DOHH2 (cell line): Measurements from ENCODE around the gene UBR7.

ENCODE experiments used
- H3F3A ChIP-seq: fragments of 200-600 bp; sonication (generic), shearing (Covaris generic); 2 replicates; pipeline ENCODE4 v1.6.0; 2016; ENCODE audit warnings: antibody characterized with exemption, mild to moderate bottlenecking; ENCODE audit not compliant: control insufficient read depth, insufficient read depth
- H3K27ac ChIP-seq: fragments of 200-600 bp; sonication (generic); 2 replicates; pipeline ENCODE4 v1.5.1; 2014; ENCODE audit warnings: low read depth, mild to moderate bottlenecking, low read length, moderate library complexity
- H3K27me3 ChIP-seq: fragments of 200-600 bp; sonication (generic); 2 replicates; pipeline ENCODE4 v1.6.1; 2014; ENCODE audit warnings: mild to moderate bottlenecking, low read length, mixed read lengths; ENCODE audit not compliant: control insufficient read depth
- H3K36me3 ChIP-seq: fragments of 200-600 bp; sonication (generic); 2 replicates; pipeline ENCODE4 v1.6.1; 2014; ENCODE audit warnings: mild to moderate bottlenecking, low read length, moderate library complexity, mixed read lengths; ENCODE audit not compliant: control insufficient read depth
- H3K4me1 ChIP-seq: fragments of 200-600 bp; sonication (generic); 2 replicates; pipeline ENCODE4 v1.6.1; 2014; ENCODE audit warnings: mild to moderate bottlenecking, low read length, mixed read lengths; ENCODE audit not compliant: control insufficient read depth
- H3K4me2 ChIP-seq: fragments of 200-600 bp; sonication (generic); 2 replicates; pipeline ENCODE4 v1.6.0; 2014; ENCODE audit warnings: mild to moderate bottlenecking, low read length, moderate library complexity
- H3K4me3 ChIP-seq: fragments of 200-600 bp; sonication (generic); 2 replicates; pipeline ENCODE4 v1.5.1; 2014; ENCODE audit warnings: mild to moderate bottlenecking, low read length, mixed read lengths
- H3K79me2 ChIP-seq: fragments of 200-600 bp; sonication (generic); 2 replicates; pipeline ENCODE4 v1.6.1; 2014; ENCODE audit warnings: mild to moderate bottlenecking, low read length, mixed read lengths; ENCODE audit not compliant: control insufficient read depth
- H3K9me2 ChIP-seq: fragments of 200-600 bp; sonication (generic); replicated peaks from 2 replicates; pipeline ENCODE4 v1.6.1; 2014; ENCODE audit warnings: mild to moderate bottlenecking, low read length, mixed read lengths; ENCODE audit not compliant: control insufficient read depth
- H3K9me3 ChIP-seq: fragments of 200-600 bp; sonication (generic); 2 replicates; pipeline ENCODE4 v1.6.1; 2014; ENCODE audit warnings: antibody characterized with exemption, low read length, mixed read lengths; ENCODE audit not compliant: control insufficient read depth, insufficient read depth
- H4K20me1 ChIP-seq: fragments of 200-600 bp; sonication (generic); 2 replicates; pipeline ENCODE4 v1.6.0; 2014; ENCODE audit warnings: low read depth, mild to moderate bottlenecking, antibody characterized with exemption, low read length, moderate library complexity; ENCODE audit not compliant: control insufficient read depth, insufficient read depth
- EZH2phosphoT487 ChIP-seq: fragments of 200-600 bp; sonication (generic); IDR thresholded peaks from 2 replicates; pipeline ENCODE4 v1.6.1; 2017; ENCODE audit warnings: borderline replicate concordance, mild to moderate bottlenecking, antibody characterized with exemption, low read length, moderate library complexity, mixed read lengths
- TF ChIP-seq, protein P1 (sequence below): fragments of 200-600 bp; sonication (generic); IDR thresholded peaks from one replicate; pipeline ENCODE4 v1.5.1; 2014; ENCODE audit warnings: antibody characterized with exemption, mild to moderate bottlenecking, low read depth, low read length; ENCODE audit not compliant: poor library complexity, severe bottlenecking

UBR7 gene

GRCh38 chr14:93207468-93208308 is 632 bp downstream of the UBR7 start:
- H3K4me1 ChIP-seq, result peaks cover 72% of the 10 kb centered on the region
- no peaks in the 10 kb centered on the region for H3K9me2 ChIP-seq
- peaks cover 73% of the 10 kb centered on the region for H3K36me3 ChIP-seq
- H3K4me2 ChIP-seq, result peak overlapping the region; percentile 89
- no peaks in the 10 kb centered on the region for H3K9me3 ChIP-seq
- H3K27me3 ChIP-seq, result no peaks in the 10 kb centered on the region
- H3K4me3 ChIP-seq, result peak overlapping the region; percentile 99
- peaks cover 96% of the 10 kb centered on the region for H3K79me2 ChIP-seq
- no peak for TF ChIP-seq EZH2phosphoT487
- TF ChIP-seq, protein P1, sequence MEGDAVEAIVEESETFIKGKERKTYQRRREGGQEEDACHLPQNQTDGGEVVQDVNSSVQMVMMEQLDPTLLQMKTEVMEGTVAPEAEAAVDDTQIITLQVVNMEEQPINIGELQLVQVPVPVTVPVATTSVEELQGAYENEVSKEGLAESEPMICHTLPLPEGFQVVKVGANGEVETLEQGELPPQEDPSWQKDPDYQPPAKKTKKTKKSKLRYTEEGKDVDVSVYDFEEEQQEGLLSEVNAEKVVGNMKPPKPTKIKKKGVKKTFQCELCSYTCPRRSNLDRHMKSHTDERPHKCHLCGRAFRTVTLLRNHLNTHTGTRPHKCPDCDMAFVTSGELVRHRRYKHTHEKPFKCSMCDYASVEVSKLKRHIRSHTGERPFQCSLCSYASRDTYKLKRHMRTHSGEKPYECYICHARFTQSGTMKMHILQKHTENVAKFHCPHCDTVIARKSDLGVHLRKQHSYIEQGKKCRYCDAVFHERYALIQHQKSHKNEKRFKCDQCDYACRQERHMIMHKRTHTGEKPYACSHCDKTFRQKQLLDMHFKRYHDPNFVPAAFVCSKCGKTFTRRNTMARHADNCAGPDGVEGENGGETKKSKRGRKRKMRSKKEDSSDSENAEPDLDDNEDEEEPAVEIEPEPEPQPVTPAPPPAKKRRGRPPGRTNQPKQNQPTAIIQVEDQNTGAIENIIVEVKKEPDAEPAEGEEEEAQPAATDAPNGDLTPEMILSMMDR, result peak; percentile 53
- peaks cover 34% of the 10 kb centered on the region for H3F3A ChIP-seq
- H3K27ac ChIP-seq, result peak overlapping the region; percentile 78
- peaks cover 20% of the 10 kb centered on the region; the same call in 1 of the 2 replicates for H4K20me1 ChIP-seq

- no peaks in the 10 kb centered on the region for H3K9me2 ChIP-seq
- no peak for TF ChIP-seq EZH2phosphoT487
- TF ChIP-seq, protein P1, result no peak
- no peaks in the 10 kb centered on the region for H4K20me1 ChIP-seq
- H3K4me1 ChIP-seq, result peaks cover 45% of the 10 kb centered on the region
- H3K27me3 ChIP-seq, result no peaks in the 10 kb centered on the region
- peak overlapping the region; percentile 35; the same call in 1 of the 2 replicates for H3K4me3 ChIP-seq
- peaks cover 24% of the 10 kb centered on the region for H3F3A ChIP-seq
- peaks cover 78% of the 10 kb centered on the region for H3K36me3 ChIP-seq
- H3K27ac ChIP-seq, result peak overlapping the region; percentile 78
- H3K9me3 ChIP-seq, result no peaks in the 10 kb centered on the region
- H3K4me2 ChIP-seq, result peak overlapping the region; percentile 59
- peaks cover 54% of the 10 kb centered on the region for H3K79me2 ChIP-seq
Measured at GRCh38 chr14:93212432-93212831, 5.4 kb downstream of the UBR7 start.

DNA sequence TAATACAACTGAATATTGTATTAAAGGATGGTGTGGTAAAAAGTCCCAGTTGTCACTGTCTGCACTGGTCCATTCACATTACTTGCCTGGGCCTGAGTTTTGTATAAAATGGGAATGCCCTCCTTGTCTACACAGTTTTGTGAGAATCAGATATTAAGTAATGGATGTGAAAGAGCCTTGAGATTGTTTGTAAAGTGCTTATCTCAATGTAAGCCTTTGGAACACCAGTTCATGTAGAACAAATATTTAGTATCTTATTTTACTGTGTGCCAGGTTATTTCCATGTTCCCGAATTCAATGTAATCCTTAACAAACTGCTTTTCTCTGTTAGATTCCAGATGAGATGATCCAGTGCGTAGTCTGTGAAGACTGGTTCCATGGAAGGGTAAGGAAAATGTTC is 7.5 kb downstream of the UBR7 start:
- H4K20me1 ChIP-seq, result no peaks in the 10 kb centered on the region
- H3K36me3 ChIP-seq, result peaks cover 81% of the 10 kb centered on the region
- no peak overlapping the region for H3K4me3 ChIP-seq
- no peak overlapping the region for H3K27ac ChIP-seq
- no peak overlapping the region for H3K4me2 ChIP-seq
- H3F3A ChIP-seq, result peaks cover 27% of the 10 kb centered on the region
- peaks cover 43% of the 10 kb centered on the region for H3K4me1 ChIP-seq
- TF ChIP-seq EZH2phosphoT487, result no peak
- TF ChIP-seq, protein P1, result no peak
- H3K79me2 ChIP-seq, result peaks cover 32% of the 10 kb centered on the region
- H3K27me3 ChIP-seq, result no peaks in the 10 kb centered on the region
- H3K9me3 ChIP-seq, result no peaks in the 10 kb centered on the region
- no peaks in the 10 kb centered on the region for H3K9me2 ChIP-seq
